AG04449 (cell line): ENCODE measurements around the gene BRD3OS.

ENCODE experiments used
- CTCF ChIA-PET: fragments of 350-600 bp; formaldehyde crosslinking; extraction: SDS; loops from one replicate; lab custom pipeline; 2021; ENCODE audit warnings: antibody characterized with exemption; lab: Yijun Ruan, JAX
- POLR2A ChIA-PET: fragments of 400-600, 350-600 bp; formaldehyde crosslinking; extraction: SDS; loops from one replicate; lab custom pipeline; 2020; ENCODE audit warnings: antibody characterized with exemption, inconsistent platforms; lab: Yijun Ruan, JAX
- DNase-seq: peaks from one replicate; pipeline ENCODE4 v3.0.0-alpha.2; 2010; ENCODE audit warnings: low read depth, low spot score
- H3K4me3 ChIP-seq: 2 replicates; pipeline ENCODE4 v1.5.1; 2011; ENCODE audit warnings: low read depth, mild to moderate bottlenecking, control low read depth, low read length
- TF ChIP-seq, protein P1 (sequence below): IDR thresholded peaks from one replicate; pipeline ENCODE4 v1.5.1; 2011; ENCODE audit warnings: mild to moderate bottlenecking, moderate library complexity, low read length, control low read depth, inconsistent platforms; ENCODE audit not compliant: insufficient read depth; ENCODE audit errors: missing control alignments

The BRD3OS gene

DNA sequence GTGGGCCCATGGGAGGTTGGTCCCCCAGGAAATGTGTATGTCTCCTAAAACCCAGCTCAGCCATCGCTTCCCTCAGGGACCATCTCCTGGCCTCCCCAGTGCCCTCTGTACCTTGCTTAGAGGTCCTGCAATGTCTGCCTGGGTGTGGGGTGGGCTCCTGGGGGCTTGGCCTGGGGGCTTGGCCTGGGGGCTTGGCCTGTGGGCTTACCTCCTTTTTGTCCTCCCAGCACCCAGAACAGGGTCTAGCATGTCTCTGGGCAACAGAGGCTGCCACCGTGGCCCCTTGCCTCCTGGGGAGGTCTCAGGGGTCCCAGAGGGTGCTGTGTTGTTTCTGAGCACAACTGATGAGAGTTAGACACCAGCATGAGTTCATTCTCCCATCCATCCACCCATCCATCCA is 22.5 kb upstream of the BRD3OS start:
- ChIA-PET POLR2A (no interaction called here), CTCF (interaction anchor here (1.0 to 1.2 kb wide), 2 partner anchors 9 to 221 kb away, joined by 4 to 5 read pairs; no protein-coding TSS in a partner anchor)
- TF ChIP-seq, protein P1, sequence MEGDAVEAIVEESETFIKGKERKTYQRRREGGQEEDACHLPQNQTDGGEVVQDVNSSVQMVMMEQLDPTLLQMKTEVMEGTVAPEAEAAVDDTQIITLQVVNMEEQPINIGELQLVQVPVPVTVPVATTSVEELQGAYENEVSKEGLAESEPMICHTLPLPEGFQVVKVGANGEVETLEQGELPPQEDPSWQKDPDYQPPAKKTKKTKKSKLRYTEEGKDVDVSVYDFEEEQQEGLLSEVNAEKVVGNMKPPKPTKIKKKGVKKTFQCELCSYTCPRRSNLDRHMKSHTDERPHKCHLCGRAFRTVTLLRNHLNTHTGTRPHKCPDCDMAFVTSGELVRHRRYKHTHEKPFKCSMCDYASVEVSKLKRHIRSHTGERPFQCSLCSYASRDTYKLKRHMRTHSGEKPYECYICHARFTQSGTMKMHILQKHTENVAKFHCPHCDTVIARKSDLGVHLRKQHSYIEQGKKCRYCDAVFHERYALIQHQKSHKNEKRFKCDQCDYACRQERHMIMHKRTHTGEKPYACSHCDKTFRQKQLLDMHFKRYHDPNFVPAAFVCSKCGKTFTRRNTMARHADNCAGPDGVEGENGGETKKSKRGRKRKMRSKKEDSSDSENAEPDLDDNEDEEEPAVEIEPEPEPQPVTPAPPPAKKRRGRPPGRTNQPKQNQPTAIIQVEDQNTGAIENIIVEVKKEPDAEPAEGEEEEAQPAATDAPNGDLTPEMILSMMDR, result no peak

DNA sequence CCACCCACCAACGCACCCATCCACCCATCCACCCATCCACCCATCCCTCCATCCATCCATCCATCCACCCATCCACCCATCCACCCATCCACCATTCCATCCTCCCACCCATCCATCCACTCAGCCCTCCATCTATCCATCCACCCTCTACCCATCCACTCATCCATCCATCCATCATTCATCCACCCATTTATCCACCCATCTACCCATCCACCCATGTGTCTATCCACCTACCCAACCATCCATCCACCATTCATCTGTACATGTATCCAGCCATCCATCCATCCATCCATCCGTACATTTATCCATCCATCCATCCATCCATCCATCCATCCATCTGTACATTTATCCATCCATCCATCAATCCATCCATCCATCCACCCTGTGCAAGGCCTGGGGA is 22.0 kb upstream of the BRD3OS start:
- TF ChIP-seq, protein P1, result no peak
- no peak for DNase-seq
- CTCF ChIA-PET, result interaction anchor here (1.1 to 1.2 kb wide), 2 partner anchors 221 kb away, joined by 5 to 7 read pairs; no protein-coding TSS in a partner anchor
- no peak overlapping the region for H3K4me3 ChIP-seq
- POLR2A ChIA-PET, result no interaction called here

More for the DNA sequence above, 22.5 kb upstream of the BRD3OS start:
- no peak for DNase-seq
- H3K4me3 ChIP-seq, result no peak overlapping the region

DNA sequence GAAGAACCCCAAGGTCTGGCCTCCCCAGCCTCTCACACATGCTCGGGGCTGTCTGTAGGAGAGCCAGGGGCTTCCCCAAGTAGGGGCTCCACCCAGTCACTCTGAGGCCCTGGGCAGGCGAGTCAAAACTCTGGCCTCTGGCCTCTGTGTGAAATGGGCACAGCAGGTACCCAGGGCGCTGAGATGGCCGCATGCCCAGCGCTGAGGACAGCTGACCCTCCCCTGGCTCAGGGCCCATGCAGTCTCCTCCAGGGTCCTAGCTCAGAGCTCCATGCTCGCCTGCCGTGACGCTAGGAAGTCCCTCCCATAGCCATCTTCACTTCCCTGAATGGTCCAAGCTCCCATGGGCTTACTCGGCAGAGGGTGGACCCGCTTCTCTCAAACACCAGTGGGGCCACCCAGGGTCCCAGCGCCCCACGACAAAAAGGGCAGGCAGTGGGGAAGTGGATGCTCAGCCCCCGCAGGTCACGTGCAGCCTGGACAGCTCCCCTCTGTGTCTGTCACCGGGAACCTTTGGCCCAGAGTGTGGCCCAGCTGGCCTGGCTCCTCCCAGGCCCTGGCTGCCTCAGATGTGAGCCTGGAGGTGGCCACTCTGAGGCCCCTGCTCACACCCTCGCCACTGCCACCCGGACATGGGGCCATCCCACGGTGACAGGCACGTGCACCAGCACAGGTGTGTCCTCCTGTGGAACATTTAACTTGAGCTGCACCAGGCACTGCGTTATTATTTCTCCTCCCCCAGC is 21.0 kb upstream of the BRD3OS start:
- POLR2A ChIA-PET, result no interaction called here
- CTCF ChIA-PET, result interaction anchor here (1.1 to 2.1 kb wide), 3 partner anchors 9 to 222 kb away, joined by 6 to 9 read pairs (median 7); no protein-coding TSS in a partner anchor
- TF ChIP-seq, protein P1, result no peak
- no peak overlapping the region for H3K4me3 ChIP-seq
- DNase-seq, result no peak

DNA sequence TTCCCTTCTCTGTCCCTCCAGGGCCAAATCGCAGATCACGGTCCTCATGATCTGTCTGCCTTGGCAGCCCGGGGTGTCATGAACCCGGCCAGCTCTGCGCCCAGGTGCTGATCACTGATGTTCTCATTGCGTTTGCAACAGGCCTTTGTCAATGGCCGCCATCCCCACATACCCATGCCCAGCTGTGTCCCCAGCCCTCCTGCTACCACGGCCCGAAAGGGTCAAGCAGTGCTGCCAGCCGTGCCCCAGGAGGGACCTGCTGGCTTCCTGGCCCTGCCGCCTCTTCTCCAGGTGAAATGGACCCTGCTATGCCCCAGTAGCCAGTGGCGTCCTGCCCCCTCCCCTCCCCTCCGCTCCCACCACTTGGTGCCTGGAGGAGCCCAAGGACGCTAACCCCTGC is 20.4 kb upstream of the BRD3OS start:
- TF ChIP-seq, protein P1, result no peak
- no peak for DNase-seq
- CTCF ChIA-PET, result interaction anchor here (0.8 to 2.1 kb wide), 3 partner anchors 8 to 222 kb away, joined by 3 to 9 read pairs (median 6); no protein-coding TSS in a partner anchor
- H3K4me3 ChIP-seq, result no peak overlapping the region
- POLR2A ChIA-PET, result no interaction called here

DNA sequence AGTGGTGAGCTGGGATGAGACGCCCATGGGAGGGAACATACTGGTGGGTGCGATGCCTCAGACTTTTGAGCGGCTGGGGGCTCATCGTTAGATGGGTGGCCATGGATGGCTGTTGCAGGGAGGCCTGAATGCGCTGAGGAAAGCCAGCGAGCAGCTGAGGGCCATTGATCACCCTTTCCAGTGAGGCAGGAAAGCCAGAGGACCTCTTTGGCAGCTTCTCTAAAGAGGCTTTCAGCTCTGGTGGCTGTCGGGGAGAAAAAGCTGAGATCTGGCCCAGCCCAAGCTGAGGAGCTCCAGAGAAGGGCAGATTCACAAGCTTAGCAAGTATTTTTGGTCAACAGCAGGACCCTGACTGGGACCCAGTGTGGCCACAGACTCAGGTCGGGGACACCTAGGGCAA is 19.9 kb upstream of the BRD3OS start:
- POLR2A ChIA-PET, result no interaction called here
- CTCF ChIA-PET, result interaction anchor here (0.8 to 2.1 kb wide), 3 partner anchors 8 to 223 kb away, joined by 3 to 9 read pairs (median 6); no protein-coding TSS in a partner anchor
- DNase-seq, result no peak
- no peak overlapping the region for H3K4me3 ChIP-seq
- TF ChIP-seq, protein P1, result no peak

DNA sequence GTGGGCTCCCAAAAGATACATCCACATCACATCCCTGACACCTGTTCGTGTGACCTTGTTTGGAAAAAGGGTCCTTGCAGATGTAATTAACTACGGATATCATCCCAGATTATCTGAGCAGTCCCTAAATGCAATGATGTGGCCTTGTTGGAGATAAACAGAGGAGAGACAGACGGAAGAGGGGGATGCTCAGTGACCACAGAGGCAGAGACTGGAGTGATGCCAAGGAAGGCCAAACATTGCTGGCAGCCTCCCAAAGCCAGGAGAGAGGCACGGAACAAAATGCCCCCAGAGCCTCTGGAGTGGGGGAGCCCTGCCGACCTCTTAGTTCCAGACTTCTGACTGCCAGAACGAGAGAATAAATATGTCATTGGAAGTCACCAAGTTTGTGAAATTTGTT is 18.1 kb upstream of the BRD3OS start:
- no peak overlapping the region for H3K4me3 ChIP-seq
- ChIA-PET CTCF (interaction anchor here (6.1 kb wide), 1 partner anchor 12 kb away, joined by 56 read pairs; no protein-coding TSS in a partner anchor), POLR2A (no interaction called here)
- TF ChIP-seq, protein P1, result no peak
- DNase-seq, result no peak
